Activated gamma-delta T cell (primary cell): ENCODE data around the gene AOPEP.
"Not testable (repeated sequence)": the region's sequence is repeated elsewhere in the genome, so short reads cannot be mapped to it uniquely, and the experiment has no call there.

Source experiments
- DNase-seq: peaks from one replicate; lab custom pipeline; 2025; lab: John Stamatoyannopoulos, UW

The AOPEP gene

GRCh38 chr9:94961870-94962269, 235.4 kb downstream of the AOPEP start:
- no peak for DNase-seq

GRCh38 chr9:94965631-94966030, 239.1 kb downstream of the AOPEP start:
- DNase-seq, result not testable (repeated sequence)

- DNase-seq, result not testable (repeated sequence)
These were observed 239.5 kb downstream of the AOPEP start for GRCh38 chr9:94966046-94966445.

- no peak for DNase-seq
These were observed 241.0 kb downstream of the AOPEP start for GRCh38 chr9:94967482-94967881.

- no peak for DNase-seq
These were observed 245.1 kb downstream of the AOPEP start for GRCh38 chr9:94971378-94972131.

- no peak for DNase-seq
These were observed 247.0 kb downstream of the AOPEP start for GRCh38 chr9:94973451-94973941.

GRCh38 chr9:94974154-94974879, 247.8 kb downstream of the AOPEP start:
- DNase-seq, result no peak

- DNase-seq, result no peak
These were observed 249.0 kb downstream of the AOPEP start for GRCh38 chr9:94975480-94975879.

- no peak for DNase-seq
These were observed 249.6 kb downstream of the AOPEP start for GRCh38 chr9:94976077-94976476.

- no peak for DNase-seq
These were observed 250.9 kb downstream of the AOPEP start for GRCh38 chr9:94977416-94977815.

- no peak for DNase-seq
These were observed 253.5 kb downstream of the AOPEP start for GRCh38 chr9:94979904-94980507.

- DNase-seq, result no peak
These were observed 254.6 kb downstream of the AOPEP start for GRCh38 chr9:94980947-94981722.

- no peak for DNase-seq
These were observed 255.2 kb downstream of the AOPEP start for GRCh38 chr9:94981723-94982090.

GRCh38 chr9:94982211-94982610, 255.7 kb downstream of the AOPEP start:
- no peak for DNase-seq

- DNase-seq, result no peak
These were observed 257.1 kb downstream of the AOPEP start for GRCh38 chr9:94983552-94983951.

GRCh38 chr9:94984891-94985476, 258.5 kb downstream of the AOPEP start:
- DNase-seq, result no peak

GRCh38 chr9:94985649-94986048, 259.1 kb downstream of the AOPEP start:
- no peak for DNase-seq

- no peak for DNase-seq
These were observed 261.2 kb downstream of the AOPEP start for GRCh38 chr9:94987731-94988130.

GRCh38 chr9:94990897-94991561, 264.5 kb downstream of the AOPEP start:
- DNase-seq, result no peak

GRCh38 chr9:94991961-94992907, 265.7 kb downstream of the AOPEP start:
- no peak for DNase-seq
